Upper lobe of left lung (tissue), 4 donors: ENCODE measurements around the gene GRIN1.

ENCODE experiments used
- EP300 ChIP-seq, 4 donors: sonication (generic); formaldehyde crosslinking; IDR thresholded peaks; one replicate each; pipeline ENCODE4 v1.5.1; 2017; ENCODE audit warnings: antibody characterized with exemption in 4 of 4, control low read depth in 2 of 4
- POLR2A ChIP-seq, 4 donors: fragments of 450-650 bp; IDR thresholded peaks; one replicate each; pipeline ENCODE4 v1.5.1; 2016 to 2017; ENCODE audit warnings: antibody characterized with exemption in 4 of 4, mild to moderate bottlenecking in 2 of 4
- POLR2AphosphoS5 ChIP-seq, 2 donors: sonication (generic); formaldehyde crosslinking; IDR thresholded peaks; one replicate each; pipeline ENCODE4 v1.5.1; 2017; ENCODE audit warnings: antibody characterized with exemption in 2 of 2
- TF ChIP-seq, protein P1 (sequence below), 6 experiments: fragments of 450-650 bp in 4 of 6; fragments of 200-600 bp in 2 of 6; sonication (generic) in 2 of 6; IDR thresholded peaks; one replicate each; pipeline ENCODE4 v1.5.1; 2016 to 2019; ENCODE audit warnings: antibody characterized with exemption in 6 of 6

- no peak for TF ChIP-seq POLR2AphosphoS5 (IDR thresholded peaks at IDR 0.05)
- TF ChIP-seq, protein P1, sequence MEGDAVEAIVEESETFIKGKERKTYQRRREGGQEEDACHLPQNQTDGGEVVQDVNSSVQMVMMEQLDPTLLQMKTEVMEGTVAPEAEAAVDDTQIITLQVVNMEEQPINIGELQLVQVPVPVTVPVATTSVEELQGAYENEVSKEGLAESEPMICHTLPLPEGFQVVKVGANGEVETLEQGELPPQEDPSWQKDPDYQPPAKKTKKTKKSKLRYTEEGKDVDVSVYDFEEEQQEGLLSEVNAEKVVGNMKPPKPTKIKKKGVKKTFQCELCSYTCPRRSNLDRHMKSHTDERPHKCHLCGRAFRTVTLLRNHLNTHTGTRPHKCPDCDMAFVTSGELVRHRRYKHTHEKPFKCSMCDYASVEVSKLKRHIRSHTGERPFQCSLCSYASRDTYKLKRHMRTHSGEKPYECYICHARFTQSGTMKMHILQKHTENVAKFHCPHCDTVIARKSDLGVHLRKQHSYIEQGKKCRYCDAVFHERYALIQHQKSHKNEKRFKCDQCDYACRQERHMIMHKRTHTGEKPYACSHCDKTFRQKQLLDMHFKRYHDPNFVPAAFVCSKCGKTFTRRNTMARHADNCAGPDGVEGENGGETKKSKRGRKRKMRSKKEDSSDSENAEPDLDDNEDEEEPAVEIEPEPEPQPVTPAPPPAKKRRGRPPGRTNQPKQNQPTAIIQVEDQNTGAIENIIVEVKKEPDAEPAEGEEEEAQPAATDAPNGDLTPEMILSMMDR (IDR thresholded peaks at IDR 0.05), result no peak
- TF ChIP-seq EP300 (IDR thresholded peaks at IDR 0.05), result no peak
- TF ChIP-seq POLR2A (IDR thresholded peaks at IDR 0.05), result no peak
These were observed 39.7 kb upstream of the GRIN1 start for GRCh38 chr9:137099231-137099630.
